NCI-H748 (cell line): ENCODE results near the gene RAPGEF1.

Experiments
- DNase-seq: peaks from one replicate; lab custom pipeline; 2025; ENCODE audit not compliant: unreplicated experiment; lab: John Stamatoyannopoulos, UW

The RAPGEF1 gene

GRCh38 chr9:131545003-131545785, 194.7 kb downstream of the RAPGEF1 start, which contains the start of gene PRRT1B:
PRRT1B (plus strand) TSS chr9:131545523; CDS start chr9:131545616, 93 bp downstream.
- peak; percentile 94 for DNase-seq

- DNase-seq, result no peak
Measured at GRCh38 chr9:131543141-131543540, 196.7 kb downstream of the RAPGEF1 start.

- DNase-seq, result no peak
Measured at GRCh38 chr9:131539223-131539923, 200.5 kb downstream of the RAPGEF1 start.

GRCh38 chr9:131537946-131538345, 201.9 kb downstream of the RAPGEF1 start:
- DNase-seq, result no peak

GRCh38 chr9:131534721-131535237, 205.1 kb downstream of the RAPGEF1 start:
- peak; percentile 27 for DNase-seq

- DNase-seq, result peak; percentile 91
Measured at GRCh38 chr9:131530920-131531832, 208.7 kb downstream of the RAPGEF1 start, which contains the start of gene UCK1. UCK1 (minus strand) TSS chr9:131531263; CDS start chr9:131531174, 89 bp downstream.

GRCh38 chr9:131530546-131530919, 209.3 kb downstream of the RAPGEF1 start:
- DNase-seq, result peak; percentile 34

- DNase-seq, result no peak
Measured at GRCh38 chr9:131529597-131530545, 210.0 kb downstream of the RAPGEF1 start.

- DNase-seq, result no peak
Measured at GRCh38 chr9:131528886-131529505, 210.9 kb downstream of the RAPGEF1 start.

GRCh38 chr9:131528186-131528585, 211.7 kb downstream of the RAPGEF1 start:
- no peak for DNase-seq
